Karpas-422 (cell line): Measurements from ENCODE around the gene ARL8A. TPM values are rescaled to one million over a fixed set of nuclear protein-coding genes. Genes with fewer than 3 reads are reported as not detected.
"Not testable (repeated sequence)": the region's sequence is repeated elsewhere in the genome, so short reads cannot be mapped to it uniquely, and the experiment has no call there.

ENCODE experiments used
- DNase-seq: peaks from one replicate; pipeline ENCODE4 v3.0.0-alpha.2; 2015
- H2AFZ ChIP-seq: fragments of 200-600 bp; sonication (generic); 2 replicates; pipeline ENCODE4 v1.6.1; 2014; ENCODE audit warnings: antibody characterized with exemption, low read length, mixed read lengths
- H3K27ac ChIP-seq: fragments of 200-600 bp; sonication (generic); 2 replicates; pipeline ENCODE4 v1.5.1; 2014; ENCODE audit warnings: mild to moderate bottlenecking, low read length, moderate library complexity
- H3K27me3 ChIP-seq: fragments of 200-600 bp; sonication (generic); 2 replicates; pipeline ENCODE4 v1.6.1; 2014; ENCODE audit warnings: low read length, mixed read lengths
- H3K36me3 ChIP-seq: fragments of 200-600 bp; sonication (generic); 2 replicates; pipeline ENCODE4 v1.6.1; 2014; ENCODE audit warnings: low read length, mixed read lengths; ENCODE audit not compliant: insufficient read depth
- H3K4me1 ChIP-seq: fragments of 200-600 bp; sonication (generic); 2 replicates; pipeline ENCODE4 v1.6.1; 2014; ENCODE audit warnings: mild to moderate bottlenecking, low read length, mixed read lengths
- H3K4me2 ChIP-seq: fragments of 200-600 bp; sonication (generic); 2 replicates; pipeline ENCODE4 v1.6.1; 2014; ENCODE audit warnings: low read length, low read depth, mild to moderate bottlenecking; ENCODE audit not compliant: poor library complexity, severe bottlenecking
- H3K4me3 ChIP-seq: fragments of 200-600 bp; sonication (generic); 2 replicates; pipeline ENCODE4 v1.5.1; 2014; ENCODE audit warnings: mild to moderate bottlenecking, antibody characterized with exemption, low read length, mixed read lengths
- H3K79me2 ChIP-seq: fragments of 200-600 bp; sonication (generic); 2 replicates; pipeline ENCODE4 v1.6.1; 2014; ENCODE audit warnings: mild to moderate bottlenecking, low read length, mixed read lengths
- H3K9ac ChIP-seq: fragments of 200-600 bp; sonication (generic); 2 replicates; pipeline ENCODE4 v1.6.0; 2014; ENCODE audit warnings: low read length
- H3K9me2 ChIP-seq: fragments of 200-600 bp; sonication (generic), shearing (Covaris generic); replicated peaks from 2 replicates; pipeline ENCODE4 v1.6.0; 2014; ENCODE audit warnings: mild to moderate bottlenecking, low read length, moderate library complexity; ENCODE audit not compliant: insufficient read depth
- H3K9me3 ChIP-seq: fragments of 300-700, 200-600 bp; sonication (generic); 2 replicates; pipeline ENCODE4 v1.6.1; 2014; ENCODE audit warnings: low read length, mixed read lengths
- H4K20me1 ChIP-seq: fragments of 200-600 bp; sonication (generic); 2 replicates; pipeline ENCODE4 v1.6.1; 2014; ENCODE audit warnings: mild to moderate bottlenecking, antibody characterized with exemption, low read length, low read depth; ENCODE audit not compliant: insufficient read depth
- total RNA-seq: library from RNA; depleted of rRNA; stranded (reverse); fragments of >200 nt; shearing (Covaris generic); gene quantifications from 2 replicates; pipeline ENCODE4 v1.2.3, GENCODE V29; 2014; ENCODE audit warnings: low replicate concordance

The ARL8A gene
- total RNA-seq, 1 experiment from 2014 or later: 26.7 TPM

- no peak overlapping the region for H2AFZ ChIP-seq
- no peaks in the 10 kb centered on the region for H3K9me2 ChIP-seq
- H3K27ac ChIP-seq: no peak overlapping the region
- H3K79me2 ChIP-seq: no peaks in the 10 kb centered on the region
- no peaks in the 10 kb centered on the region for H3K27me3 ChIP-seq
- no peak overlapping the region for H3K4me3 ChIP-seq
- DNase-seq: no peak
- no peaks in the 10 kb centered on the region for H3K36me3 ChIP-seq
- H3K4me2 ChIP-seq: no peak overlapping the region
- peaks cover 6% of the 10 kb centered on the region for H3K4me1 ChIP-seq
- H3K9ac ChIP-seq: no peak overlapping the region
- H3K9me3 ChIP-seq: no peaks in the 10 kb centered on the region
- no peaks in the 10 kb centered on the region; the same call in 1 of the 2 replicates for H4K20me1 ChIP-seq
These were observed 30.7 kb downstream of the ARL8A start for GRCh38 chr1:202113690-202114300.

DNA sequence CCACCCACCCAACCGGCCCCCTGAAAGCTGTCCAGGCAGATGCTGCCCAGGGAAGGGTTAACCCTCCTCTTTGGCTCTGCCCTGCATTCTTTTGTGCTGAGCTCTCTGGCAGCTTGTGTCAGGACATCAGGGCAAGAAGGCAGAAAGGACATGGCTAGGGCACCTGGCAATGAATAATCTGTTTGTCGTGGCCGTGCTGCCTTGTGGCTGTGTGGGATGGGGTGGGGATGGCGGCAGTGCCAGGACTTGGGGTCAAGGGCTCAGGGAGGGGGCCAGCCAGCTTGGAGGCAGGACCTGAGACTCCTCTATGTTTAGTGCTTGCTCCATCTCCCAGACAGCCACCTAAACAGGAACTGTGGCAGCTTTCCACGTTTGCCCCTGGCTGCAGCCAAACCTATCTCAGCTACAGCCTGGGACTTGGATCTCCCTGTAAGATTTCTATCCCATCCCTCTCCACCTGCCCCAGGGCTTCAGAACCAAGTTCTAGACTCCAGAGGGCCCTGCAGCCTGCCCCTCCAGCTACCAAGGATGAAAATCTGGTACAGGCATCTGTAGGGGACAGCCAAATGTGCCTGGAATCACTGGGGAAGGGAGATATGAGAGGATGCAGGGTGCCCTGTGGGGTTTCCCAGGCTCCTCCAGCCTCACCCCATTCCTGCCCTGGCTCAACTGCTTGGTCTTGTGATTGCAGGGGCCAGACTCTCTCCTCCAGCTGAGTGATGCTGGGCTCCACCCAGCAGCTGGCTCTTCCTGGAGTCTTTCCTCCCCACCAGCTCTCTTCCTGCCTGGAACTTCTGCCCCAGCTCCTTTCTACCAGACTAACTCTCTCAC is 31.5 kb downstream of the ARL8A start:
- H3K9me3 ChIP-seq: no peaks in the 10 kb centered on the region
- no peaks in the 10 kb centered on the region for H3K36me3 ChIP-seq
- peaks cover 6% of the 10 kb centered on the region for H3K4me1 ChIP-seq
- no peak overlapping the region for H3K9ac ChIP-seq
- DNase-seq: no peak
- H3K4me3 ChIP-seq: no peak overlapping the region
- no peaks in the 10 kb centered on the region for H3K27me3 ChIP-seq
- no peak overlapping the region for H3K4me2 ChIP-seq
- no peaks in the 10 kb centered on the region for H3K9me2 ChIP-seq
- H4K20me1 ChIP-seq: no peaks in the 10 kb centered on the region; the same call in 1 of the 2 replicates
- H3K27ac ChIP-seq: no peak overlapping the region
- no peaks in the 10 kb centered on the region for H3K79me2 ChIP-seq
- no peak overlapping the region for H2AFZ ChIP-seq

GRCh38 chr1:202111589-202111988 is 32.9 kb downstream of the ARL8A start:
- not testable (repeated sequence) for H3K4me2 ChIP-seq, H3K27me3 ChIP-seq, H4K20me1 ChIP-seq, H3K9me3 ChIP-seq, H3K79me2 ChIP-seq, H3K4me3 ChIP-seq, DNase-seq, H3K4me1 ChIP-seq, H3K9ac ChIP-seq, H3K9me2 ChIP-seq, H3K36me3 ChIP-seq, H3K27ac ChIP-seq, H2AFZ ChIP-seq

DNA sequence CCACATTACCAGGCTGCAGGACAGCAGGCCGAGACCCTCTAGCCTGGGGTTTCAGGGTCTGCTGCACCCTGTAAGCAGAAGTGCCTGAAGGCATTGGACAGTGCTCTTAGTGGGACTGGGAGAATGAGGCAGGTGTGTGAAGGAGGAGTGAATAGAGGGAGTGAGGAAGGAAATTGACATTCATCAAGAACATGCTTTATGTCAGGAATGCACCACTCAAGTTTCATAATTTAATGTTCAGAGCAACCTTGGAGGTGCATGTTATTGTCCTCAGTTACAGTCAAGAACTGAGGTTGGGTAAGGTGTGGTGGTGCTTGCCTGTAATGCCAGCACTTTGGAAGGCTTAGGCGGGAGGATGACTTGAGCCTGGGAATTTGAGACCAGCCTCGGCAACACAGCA is 33.6 kb downstream of the ARL8A start:
- Histone ChIP-seq H2AFZ (no peak overlapping the region), H3K79me2 (no peaks in the 10 kb centered on the region), H3K27ac (no peak overlapping the region), H3K9me2 (no peaks in the 10 kb centered on the region), H3K27me3 (no peaks in the 10 kb centered on the region), H4K20me1 (no peaks in the 10 kb centered on the region; the same call in 1 of the 2 replicates), H3K9ac (no peak overlapping the region), H3K4me3 (no peak overlapping the region), H3K4me2 (no peak overlapping the region), H3K9me3 (no peaks in the 10 kb centered on the region), H3K4me1 (peaks cover 6% of the 10 kb centered on the region), H3K36me3 (no peaks in the 10 kb centered on the region)
- no peak for DNase-seq

DNA sequence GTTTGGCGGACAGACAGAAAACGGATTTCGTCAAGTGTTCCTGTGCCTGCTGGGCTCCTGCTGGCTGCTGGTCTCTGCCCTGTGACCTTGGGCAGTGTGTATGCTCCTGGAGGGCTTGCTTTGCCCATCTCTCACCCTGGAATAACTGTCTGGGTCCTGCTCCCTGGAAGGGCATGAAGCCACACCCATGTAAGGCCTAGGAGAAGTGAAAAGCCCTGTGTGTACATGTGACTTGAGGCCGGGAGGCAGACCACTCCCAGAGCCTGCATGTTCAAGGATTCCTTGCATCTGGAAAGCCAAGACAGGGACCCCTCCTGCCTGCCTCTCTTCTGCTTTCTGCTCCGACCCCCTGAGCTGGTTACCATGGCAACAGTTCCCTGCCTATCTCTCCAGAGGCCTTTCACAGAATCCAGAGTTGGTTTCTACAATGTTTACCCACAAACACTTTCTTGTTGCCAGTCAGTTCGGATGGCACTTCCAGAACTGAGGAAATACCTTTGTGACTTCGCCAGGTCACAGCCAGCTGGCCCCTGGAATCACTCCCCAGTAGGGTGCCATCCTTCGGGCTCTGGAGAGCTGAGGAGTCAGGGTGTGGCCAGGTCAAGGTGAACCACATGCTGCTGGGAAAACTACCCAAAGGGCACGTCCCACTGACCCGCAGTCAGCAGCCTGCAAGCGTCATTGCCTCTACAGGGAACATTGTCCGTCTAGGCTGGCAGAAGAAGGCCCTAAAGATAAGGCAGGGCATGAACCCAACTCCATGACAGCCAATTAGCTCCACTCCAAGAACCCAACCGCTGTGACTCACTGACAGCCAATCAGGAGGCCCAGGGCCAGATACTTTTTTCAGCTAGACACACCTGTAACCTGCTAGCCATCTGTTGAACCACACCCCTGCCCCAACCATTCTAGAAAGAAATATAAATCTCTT is 36.5 kb downstream of the ARL8A start:
- Histone ChIP-seq H3K36me3 (no peaks in the 10 kb centered on the region), H3K4me1 (no peaks in the 10 kb centered on the region), H3K4me2 (no peak overlapping the region), H4K20me1 (no peaks in the 10 kb centered on the region), H3K9ac (no peak overlapping the region), H3K4me3 (no peak overlapping the region), H2AFZ (no peak overlapping the region), H3K9me3 (no peaks in the 10 kb centered on the region), H3K27me3 (no peaks in the 10 kb centered on the region), H3K9me2 (no peaks in the 10 kb centered on the region), H3K79me2 (no peaks in the 10 kb centered on the region), H3K27ac (no peak overlapping the region)
- DNase-seq: no peak

GRCh38 chr1:202107321-202107761 is 37.2 kb downstream of the ARL8A start:
- H3K36me3 ChIP-seq: no peaks in the 10 kb centered on the region
- no peaks in the 10 kb centered on the region for H3K27me3 ChIP-seq
- no peak for DNase-seq
- H3K27ac ChIP-seq: no peak overlapping the region
- H3K4me3 ChIP-seq: no peak overlapping the region
- no peaks in the 10 kb centered on the region for H4K20me1 ChIP-seq
- no peak overlapping the region for H3K9ac ChIP-seq
- H2AFZ ChIP-seq: no peak overlapping the region
- no peaks in the 10 kb centered on the region for H3K9me2 ChIP-seq
- no peaks in the 10 kb centered on the region for H3K9me3 ChIP-seq
- no peak overlapping the region for H3K4me2 ChIP-seq
- H3K4me1 ChIP-seq: no peaks in the 10 kb centered on the region
- H3K79me2 ChIP-seq: no peaks in the 10 kb centered on the region

GRCh38 chr1:202106340-202107254 is 37.9 kb downstream of the ARL8A start:
- Histone ChIP-seq H2AFZ (no peak overlapping the region), H4K20me1 (no peaks in the 10 kb centered on the region), H3K9ac (no peak overlapping the region), H3K36me3 (no peaks in the 10 kb centered on the region), H3K9me3 (no peaks in the 10 kb centered on the region), H3K4me2 (no peak overlapping the region), H3K4me1 (no peaks in the 10 kb centered on the region), H3K9me2 (no peaks in the 10 kb centered on the region), H3K79me2 (no peaks in the 10 kb centered on the region), H3K27ac (no peak overlapping the region), H3K4me3 (no peak overlapping the region), H3K27me3 (no peaks in the 10 kb centered on the region)
- DNase-seq: no peak
